Muscle of leg (tissue), 11 donors: ENCODE data around the gene TMEM9. TPM values are rescaled to one million over a fixed set of nuclear protein-coding genes. Genes with fewer than 3 reads are reported as not detected.

Source experiments
- DNase-seq: peaks from one replicate; pipeline ENCODE4 v3.0.0; 2013
- H3K27ac ChIP-seq: one replicate; pipeline ENCODE4 v1.5.1; 2013; ENCODE audit warnings: mild to moderate bottlenecking, low read length, control low read depth
- H3K27me3 ChIP-seq: one replicate; pipeline ENCODE4 v1.6.1; 2013; ENCODE audit warnings: low read length; ENCODE audit not compliant: control insufficient read depth, insufficient read depth
- H3K36me3 ChIP-seq: one replicate; pipeline ENCODE4 v1.6.1; 2013; ENCODE audit warnings: low read length; ENCODE audit not compliant: control insufficient read depth, insufficient read depth
- H3K4me1 ChIP-seq: one replicate; pipeline ENCODE4 v1.6.1; 2013; ENCODE audit warnings: low read length; ENCODE audit not compliant: control insufficient read depth, insufficient read depth
- H3K4me3 ChIP-seq: one replicate; pipeline ENCODE4 v1.5.1; 2013; ENCODE audit warnings: low read length, control low read depth
- H3K9me3 ChIP-seq: replicated peaks from 2 replicates; pipeline ENCODE4 v1.6.1; 2013; ENCODE audit warnings: low read depth, low read length; ENCODE audit not compliant: control insufficient read depth
- WGBS: methylation state at CpG from one replicate; pipeline ENCODE4 v1.1.5; 2013; ENCODE audit warnings: missing lambda C conversion rate; ENCODE audit not compliant: insufficient coverage; 5-methylcytosine and 5-hydroxymethylcytosine counted together
- polyA plus RNA-seq, 8 donors: library from polyadenylated mRNA; unstranded; fragments of 120-200 nt; gene quantifications; one replicate each; pipeline versions ENCODE4 v1.2.1 to v1.2.3, GENCODE V29; 2013; ENCODE audit warnings: inconsistent platforms in 1 of 8, low replicate concordance in 1 of 8; ENCODE audit not compliant: insufficient read length in 8 of 8, insufficient read depth in 1 of 8
- total RNA-seq: library from RNA; stranded (reverse); fragments of 120-200 nt; gene quantifications from one replicate; pipeline ENCODE4 v1.2.4, GENCODE V29; 2013

TMEM9 gene
- total and polyA plus RNA-seq, 9 donors: 50.3 to 83.1 (median 70.2) TPM

DNA sequence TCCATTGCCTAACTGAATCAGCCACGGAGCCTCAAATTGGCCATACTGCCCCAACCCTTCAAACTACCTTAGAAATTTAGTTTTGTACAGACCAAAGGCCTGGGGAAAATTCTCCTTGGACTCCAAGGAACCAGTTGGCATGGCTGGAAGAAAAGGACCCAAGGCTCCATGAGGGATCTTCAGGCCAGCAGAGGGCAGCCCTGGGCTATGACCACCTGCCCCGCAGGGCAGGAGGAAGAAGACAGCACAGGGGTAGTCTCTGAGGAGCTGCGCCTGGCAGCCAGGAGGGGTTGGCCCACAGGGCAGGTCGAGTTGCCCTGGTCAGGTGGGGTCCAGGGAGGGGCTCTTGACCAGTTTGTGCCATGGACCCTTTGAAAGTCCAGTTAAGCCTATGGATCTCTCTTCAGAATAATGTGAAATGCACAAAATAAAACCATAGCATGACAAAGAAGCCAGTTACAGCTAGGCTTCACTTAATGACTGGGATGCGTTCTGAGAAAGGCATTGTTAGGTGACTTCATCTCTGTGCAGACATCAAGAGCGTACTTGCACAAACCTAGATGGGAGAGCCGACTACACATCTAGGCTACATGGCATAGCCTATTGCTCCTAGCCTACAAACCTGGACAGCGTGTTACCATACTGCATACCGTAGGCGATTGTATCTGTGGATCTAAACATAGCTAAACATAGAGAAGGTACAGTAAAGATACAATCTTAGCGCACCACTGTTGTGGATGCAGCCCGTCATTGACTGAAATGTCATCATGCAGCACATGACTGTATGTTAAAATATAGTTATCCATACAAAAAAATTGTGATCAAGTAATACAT is 68.2 kb downstream of the TMEM9 start:
- 69% methylated on average over 8 of the region's 12 CpGs for WGBS
- Histone ChIP-seq H3K27ac (no peak overlapping the region), H3K27me3 (no peaks in the 10 kb centered on the region), H3K4me3 (no peak overlapping the region), H3K4me1 (peaks cover 23% of the 10 kb centered on the region), H3K9me3 (no peaks in the 10 kb centered on the region), H3K36me3 (peaks cover 26% of the 10 kb centered on the region)
- peak; percentile 36 for DNase-seq

Other genes with a start within 250 kb of the TMEM9 start
- gene KIF21B, start 130.8 kb downstream of the TMEM9 start, total RNA-seq: 0.58 TPM
- 1 to 10 TPM in 4 of 8 donors, under 1 TPM in 4; 0.68 to 1.2 (median 1.0) TPM for gene KIF21B, start 130.8 kb downstream of the TMEM9 start, polyA plus RNA-seq
- gene CACNA1S, start 42.0 kb downstream of the TMEM9 start, total RNA-seq: 26.1 TPM
- gene CACNA1S, start 42.0 kb downstream of the TMEM9 start, polyA plus RNA-seq: 10 to 100 TPM; 31.7 to 55.2 (median 42.3) TPM
- gene ASCL5, start 27.3 kb downstream of the TMEM9 start, total RNA-seq: 0.04 TPM
- under 1 TPM in 7 of 8 donors, not detected in 1; 0.16 to 0.40 (median 0.31) TPM for gene ASCL5, start 27.3 kb downstream of the TMEM9 start, polyA plus RNA-seq
- 1.2 TPM for gene IGFN1, start 36.4 kb upstream of the TMEM9 start, total RNA-seq
- 1 to 10 TPM in 7 of 8 donors, under 1 TPM in 1; 0.72 to 4.3 (median 2.9) TPM for gene IGFN1, start 36.4 kb upstream of the TMEM9 start, polyA plus RNA-seq
- gene PKP1, start 129.0 kb upstream of the TMEM9 start, total RNA-seq: 3.3 TPM
- gene PKP1, start 129.0 kb upstream of the TMEM9 start, polyA plus RNA-seq: 10 to 100 TPM in 5 of 8 donors, 1 to 10 TPM in 3; 8.1 to 40.4 (median 11.1) TPM
- gene TNNT2, start 223.2 kb upstream of the TMEM9 start, total RNA-seq: 408 TPM
- 1,000 to 10,000 TPM in 2 of 8 donors, 100 to 1,000 TPM in 6; 727 to 1,212 (median 936) TPM for gene TNNT2, start 223.2 kb upstream of the TMEM9 start, polyA plus RNA-seq
- 5.1 TPM for gene LAD1, start 244.8 kb upstream of the TMEM9 start, total RNA-seq
- 10 to 100 TPM in 6 of 8 donors, 1 to 10 TPM in 2; 9.3 to 15.4 (median 11.1) TPM for gene LAD1, start 244.8 kb upstream of the TMEM9 start, polyA plus RNA-seq